CD14-positive monocyte (primary cell): ENCODE data around the gene FOXC1. TPM values are rescaled to one million over a fixed set of nuclear protein-coding genes. Genes with fewer than 3 reads are reported as not detected.

Experiments used
- DNase-seq, 3 donors: peaks; one replicate each; pipeline ENCODE4 v3.0.0-alpha.2; 2011 to 2022
- H2AFZ ChIP-seq: 2 replicates; pipeline ENCODE4 v1.6.0; 2012; ENCODE audit warnings: mild to moderate bottlenecking, low read depth, low read length, inconsistent platforms; ENCODE audit not compliant: insufficient read depth, poor library complexity, severe bottlenecking
- H3K27ac ChIP-seq, 2 donors: 1 replicate in 1 of 2; 2 replicates in 1 of 2; pipeline ENCODE4 v1.5.1; 2012 to 2013; ENCODE audit warnings: low read length in 2 of 2, control low read depth in 1 of 2, inconsistent platforms in 1 of 2, low read depth in 1 of 2, mild to moderate bottlenecking in 1 of 2
- H3K27me3 ChIP-seq, 2 donors: one replicate each; pipeline versions ENCODE4 v1.6.0 to v1.6.1; 2011 to 2013; ENCODE audit warnings: low read length in 2 of 2; ENCODE audit not compliant: control insufficient read depth in 2 of 2, insufficient read depth in 2 of 2
- H3K36me3 ChIP-seq, 2 donors: replicated peaks in 1 of 2; 1 replicate in 1 of 2; 2 replicates in 1 of 2; pipeline versions ENCODE4 v1.5.1 to v1.6.1; 2012 to 2013; ENCODE audit warnings: low read length in 2 of 2, control low read depth in 1 of 2, inconsistent platforms in 1 of 2, mild to moderate bottlenecking in 1 of 2; ENCODE audit not compliant: insufficient read depth in 2 of 2, control insufficient read depth in 1 of 2
- H3K4me1 ChIP-seq, 2 donors: 1 replicate in 1 of 2; 2 replicates in 1 of 2; pipeline versions ENCODE4 v1.5.1 to v1.6.1; 2012 to 2013; ENCODE audit warnings: low read length in 2 of 2, control low read depth in 1 of 2, inconsistent platforms in 1 of 2, mild to moderate bottlenecking in 1 of 2, moderate library complexity in 1 of 2; ENCODE audit not compliant: insufficient read depth in 2 of 2, control insufficient read depth in 1 of 2
- H3K4me2 ChIP-seq: replicated peaks from 2 replicates; pipeline ENCODE3; 2012; ENCODE audit warnings: low read length, moderate library complexity, mild to moderate bottlenecking; ENCODE audit not compliant: poor library complexity, severe bottlenecking; ENCODE audit errors: extremely low read depth
- H3K4me3 ChIP-seq, 3 experiments: fragments of 200-600 bp in 1 of 3; sonication (generic) in 1 of 3; replicated peaks in 1 of 3; 1 replicate in 2 of 3; 2 replicates in 1 of 3; pipeline ENCODE4 v1.5.1; 2011 to 2013; ENCODE audit warnings: low read length in 3 of 3, mild to moderate bottlenecking in 3 of 3, control low read depth in 2 of 3, low read depth in 2 of 3, inconsistent platforms in 1 of 3, moderate library complexity in 1 of 3
- H3K79me2 ChIP-seq: 2 replicates; pipeline ENCODE4 v1.6.0; 2012; ENCODE audit warnings: mild to moderate bottlenecking, control low read depth, inconsistent platforms, low read length, moderate library complexity; ENCODE audit not compliant: insufficient read depth
- H3K9ac ChIP-seq: 2 replicates; pipeline ENCODE4 v1.6.0; 2017; ENCODE audit warnings: low read length, mild to moderate bottlenecking; ENCODE audit not compliant: insufficient read depth, poor library complexity, severe bottlenecking
- H3K9me3 ChIP-seq, 2 donors: replicated peaks in 1 of 2; 1 replicate in 1 of 2; 2 replicates in 1 of 2; pipeline versions ENCODE4 v1.5.1 to v1.6.1; 2012 to 2013; ENCODE audit warnings: low read length in 2 of 2, control low read depth in 1 of 2; ENCODE audit not compliant: control insufficient read depth in 1 of 2, insufficient read depth in 1 of 2
- H4K20me1 ChIP-seq: 2 replicates; pipeline ENCODE4 v1.6.0; 2012; ENCODE audit warnings: mild to moderate bottlenecking, low read length, control low read depth, moderate library complexity; ENCODE audit not compliant: insufficient read depth
- H3K27ac Mint-ChIP-seq, 7 donors: one replicate each; pipeline ENCODE4 v1.8.0; 2020; ENCODE audit warnings: mild to moderate bottlenecking in 7 of 7, mixed read lengths in 7 of 7, moderate library complexity in 6 of 7, inconsistent platforms in 2 of 7
- H3K27me3 Mint-ChIP-seq, 3 donors: one replicate each; pipeline ENCODE4 v1.8.0; 2021 to 2022; ENCODE audit warnings: low read depth in 3 of 3, mild to moderate bottlenecking in 3 of 3, mixed read lengths in 3 of 3, moderate library complexity in 3 of 3, inconsistent platforms in 1 of 3
- H3K36me3 Mint-ChIP-seq, 2 donors: one replicate each; pipeline ENCODE4 v1.8.0; 2020; ENCODE audit warnings: mixed read lengths in 2 of 2, inconsistent platforms in 1 of 2, mild to moderate bottlenecking in 1 of 2
- H3K4me1 Mint-ChIP-seq: one replicate; pipeline ENCODE4 v1.8.0; 2020; ENCODE audit warnings: mild to moderate bottlenecking, mixed read lengths
- H3K4me3 Mint-ChIP-seq, 2 donors: one replicate each; pipeline ENCODE4 v1.8.0; 2020; ENCODE audit warnings: mild to moderate bottlenecking in 2 of 2, mixed read lengths in 2 of 2, moderate library complexity in 1 of 2
- H3K9me3 Mint-ChIP-seq, 7 donors: one replicate each; pipeline ENCODE4 v1.8.0; 2020 to 2022; ENCODE audit warnings: mixed read lengths in 7 of 7, mild to moderate bottlenecking in 6 of 7, moderate library complexity in 6 of 7, inconsistent platforms in 2 of 7
- WGBS: methylation state at CpG from one replicate; pipeline ENCODE4 v1.1.5; 2013; ENCODE audit warnings: missing lambda C conversion rate; ENCODE audit not compliant: insufficient coverage; 5-methylcytosine and 5-hydroxymethylcytosine counted together
- intact Hi-C, 2 donors: fragments of 100-400 bp; cut with micrococcal nuclease; formaldehyde crosslinking; loops; one replicate each; pipeline versions ENCODE4 v1.15.0 to v1.15.1; 2023
- polyA plus RNA-seq, 3 donors: library from polyadenylated mRNA; depleted of rRNA in 1 of 3; unstranded in 2 of 3; stranded (reverse) in 1 of 3; fragments of 300-500 nt in 2 of 3; fragments of >200 nt in 1 of 3; fragmentation: Illumina TruSeq in 2 of 3; gene quantifications; 1 replicate in 2 of 3; 2 replicates in 1 of 3; pipeline ENCODE4 v1.2.3, GENCODE V29; 2012 to 2021
- TF ChIP-seq, protein P1 (sequence below): fragments of 200-600 bp; IDR thresholded peaks from one replicate; pipeline ENCODE4 v1.8.0; 2022; ENCODE audit warnings: antibody characterized with exemption, mild to moderate bottlenecking

FOXC1 gene
- polyA plus RNA-seq, 3 donors: 0.36 TPM; not detected in 2

DNA sequence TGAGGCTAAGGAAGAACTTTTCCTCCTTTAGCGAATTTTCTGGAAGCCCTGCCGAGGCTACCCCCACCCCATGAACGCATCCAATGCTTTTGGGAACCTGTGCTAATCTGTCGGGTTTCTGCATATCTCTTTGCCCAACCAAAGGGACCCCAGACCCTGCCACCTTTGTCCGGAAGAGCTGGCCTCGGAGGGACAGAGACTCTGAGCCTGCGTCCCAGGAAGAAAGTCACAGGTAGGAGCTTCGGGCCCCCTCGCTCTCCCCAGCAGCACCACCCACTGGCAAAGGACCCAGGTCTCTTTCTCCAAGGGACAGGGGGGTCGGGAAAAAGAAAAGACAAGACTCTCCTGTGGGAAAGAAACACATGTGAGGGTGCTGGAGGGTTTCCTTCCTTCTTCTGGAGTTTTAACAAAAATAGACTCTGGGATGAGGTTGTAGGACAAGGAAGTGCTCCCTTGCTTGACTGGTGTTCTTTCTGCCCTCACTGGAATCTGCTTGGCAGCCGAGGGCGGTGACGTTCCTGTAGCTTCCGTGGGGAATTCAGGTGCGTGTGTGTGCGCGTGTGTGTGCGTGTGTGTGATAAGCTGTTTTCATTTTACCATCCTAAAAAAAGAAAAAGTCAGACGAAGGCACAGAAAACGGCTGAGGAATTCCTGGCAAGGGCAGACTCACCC lies 16.3 kb upstream of the FOXC1 start:
- Histone ChIP-seq H3K27me3 (peaks cover 0 to 42% of the 10 kb centered on the region in 2 donors), H3K79me2 (no peaks in the 10 kb centered on the region), H3K27ac (no peak overlapping the region), H3K4me1 (peaks cover 5 to 7% of the 10 kb centered on the region in 2 donors), H3K9ac (no peak overlapping the region), H2AFZ (no peak overlapping the region), H3K9me3 (no peaks in the 10 kb centered on the region), H3K4me3 (no peak overlapping the region), H3K36me3 (no peaks in the 10 kb centered on the region), H4K20me1 (no peaks in the 10 kb centered on the region), H3K4me2 (no peak overlapping the region)
- TF ChIP-seq, protein P1, sequence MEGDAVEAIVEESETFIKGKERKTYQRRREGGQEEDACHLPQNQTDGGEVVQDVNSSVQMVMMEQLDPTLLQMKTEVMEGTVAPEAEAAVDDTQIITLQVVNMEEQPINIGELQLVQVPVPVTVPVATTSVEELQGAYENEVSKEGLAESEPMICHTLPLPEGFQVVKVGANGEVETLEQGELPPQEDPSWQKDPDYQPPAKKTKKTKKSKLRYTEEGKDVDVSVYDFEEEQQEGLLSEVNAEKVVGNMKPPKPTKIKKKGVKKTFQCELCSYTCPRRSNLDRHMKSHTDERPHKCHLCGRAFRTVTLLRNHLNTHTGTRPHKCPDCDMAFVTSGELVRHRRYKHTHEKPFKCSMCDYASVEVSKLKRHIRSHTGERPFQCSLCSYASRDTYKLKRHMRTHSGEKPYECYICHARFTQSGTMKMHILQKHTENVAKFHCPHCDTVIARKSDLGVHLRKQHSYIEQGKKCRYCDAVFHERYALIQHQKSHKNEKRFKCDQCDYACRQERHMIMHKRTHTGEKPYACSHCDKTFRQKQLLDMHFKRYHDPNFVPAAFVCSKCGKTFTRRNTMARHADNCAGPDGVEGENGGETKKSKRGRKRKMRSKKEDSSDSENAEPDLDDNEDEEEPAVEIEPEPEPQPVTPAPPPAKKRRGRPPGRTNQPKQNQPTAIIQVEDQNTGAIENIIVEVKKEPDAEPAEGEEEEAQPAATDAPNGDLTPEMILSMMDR: no peak
- peaks cover 6% of the 10 kb centered on the region for H3K4me1 Mint-ChIP-seq
- no peaks in the 10 kb centered on the region for H3K36me3 Mint-ChIP-seq
- WGBS: 73% methylated on average over 9 of the region's 20 CpGs
- intact Hi-C loops: loop anchor here in 1 of 2 donors (10.0 kb wide), 1 partner anchor 1171 kb away; the partner anchor contains the start of gene WRNIP1
- H3K27me3 Mint-ChIP-seq: peaks cover 26 to 58% (median 29%) of the 10 kb centered on the region in 3 donors
- H3K27ac Mint-ChIP-seq: no peak overlapping the region
- H3K4me3 Mint-ChIP-seq: no peak overlapping the region
- no peak for DNase-seq
- H3K9me3 Mint-ChIP-seq: peaks cover 0 to 4% (median 0%) of the 10 kb centered on the region in 7 donors

DNA sequence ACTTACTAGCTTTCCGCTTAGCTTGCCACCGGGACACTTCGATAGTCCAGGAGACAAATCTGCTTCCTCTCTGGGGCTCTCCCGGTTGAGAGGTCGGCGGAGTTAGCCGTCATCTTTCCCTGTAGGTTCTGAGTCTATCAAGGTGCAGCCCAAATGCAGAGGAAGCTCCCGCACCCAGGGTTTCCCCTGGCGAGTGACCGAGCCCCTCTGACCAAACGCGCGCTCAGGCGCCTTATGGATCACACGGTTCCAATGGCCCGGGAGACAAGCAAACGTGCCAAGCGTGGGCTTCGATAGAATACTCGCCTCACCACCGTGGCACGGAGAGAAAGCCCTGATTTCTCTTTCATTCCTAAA lies 15.8 kb upstream of the FOXC1 start:
- no peak overlapping the region for H3K27ac Mint-ChIP-seq
- no peaks in the 10 kb centered on the region for H4K20me1 ChIP-seq
- no peaks in the 10 kb centered on the region for H3K79me2 ChIP-seq
- H3K36me3 Mint-ChIP-seq: no peaks in the 10 kb centered on the region
- TF ChIP-seq, protein P1: no peak
- H3K4me2 ChIP-seq: no peak overlapping the region
- no peaks in the 10 kb centered on the region for H3K36me3 ChIP-seq
- WGBS: 84% methylated on average over 22 of the region's 22 CpGs
- no peak overlapping the region for H2AFZ ChIP-seq
- DNase-seq: no peak
- peaks cover 0 to 47% of the 10 kb centered on the region in 2 donors for H3K27me3 ChIP-seq
- H3K4me3 Mint-ChIP-seq: no peak overlapping the region
- peaks cover 27 to 63% (median 33%) of the 10 kb centered on the region in 3 donors for H3K27me3 Mint-ChIP-seq
- H3K27ac ChIP-seq: no peak overlapping the region
- H3K9me3 ChIP-seq: no peaks in the 10 kb centered on the region
- H3K9ac ChIP-seq: no peak overlapping the region
- H3K4me3 ChIP-seq: no peak overlapping the region
- peaks cover 6% of the 10 kb centered on the region for H3K4me1 Mint-ChIP-seq
- intact Hi-C loops: loop anchor here in 1 of 2 donors (10.0 kb wide), 1 partner anchor 1171 kb away; the partner anchor contains the start of gene WRNIP1
- peaks cover 5 to 7% of the 10 kb centered on the region in 2 donors for H3K4me1 ChIP-seq
- peaks cover 0 to 4% (median 0%) of the 10 kb centered on the region in 7 donors for H3K9me3 Mint-ChIP-seq
